ENCODE results near the gene KRTAP10-2. TPM values are rescaled to one million over a fixed set of nuclear protein-coding genes. Genes with fewer than 3 reads are reported as not detected.

The KRTAP10-2 gene
- total RNA-seq, 4 donors from 2014 or later: not detected

GRCh38 chr21:44548922-44549321 is 2.4 kb downstream of the KRTAP10-2 start:
- DNase-seq: no peak

DNA sequence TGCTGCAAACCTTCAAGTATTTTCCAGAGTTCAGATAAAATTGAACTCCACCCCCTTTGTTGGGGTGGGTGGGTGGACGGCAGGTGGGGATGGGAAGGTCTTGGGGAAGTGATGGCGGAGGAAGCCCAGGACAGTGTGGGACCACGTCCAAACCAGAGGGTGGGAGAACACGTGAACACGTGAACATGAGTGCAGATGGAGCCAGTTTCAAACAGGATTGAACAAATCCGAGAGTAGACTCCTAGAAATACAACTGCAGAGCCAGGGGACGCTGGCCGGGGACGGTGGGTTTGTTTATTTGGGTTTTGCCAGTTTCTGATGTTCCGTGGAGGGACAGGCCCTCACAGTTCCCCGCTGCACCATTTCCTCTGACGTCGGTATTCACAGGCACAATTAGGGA is 2.9 kb downstream of the KRTAP10-2 start:
- intact Hi-C loops (cut with DNase I): no loop called here
- Histone ChIP-seq H3K4me3 (replicated peaks in 1 of 3) (no peak overlapping the region), H3K9me3 (no peaks in the 10 kb centered on the region), H3K36me3 (no peaks in the 10 kb centered on the region), H3K4me1 (no peaks in the 10 kb centered on the region), H3K27ac (no peak overlapping the region), H3K27me3 (no peaks in the 10 kb centered on the region)
- TF ChIP-seq, protein P1, sequence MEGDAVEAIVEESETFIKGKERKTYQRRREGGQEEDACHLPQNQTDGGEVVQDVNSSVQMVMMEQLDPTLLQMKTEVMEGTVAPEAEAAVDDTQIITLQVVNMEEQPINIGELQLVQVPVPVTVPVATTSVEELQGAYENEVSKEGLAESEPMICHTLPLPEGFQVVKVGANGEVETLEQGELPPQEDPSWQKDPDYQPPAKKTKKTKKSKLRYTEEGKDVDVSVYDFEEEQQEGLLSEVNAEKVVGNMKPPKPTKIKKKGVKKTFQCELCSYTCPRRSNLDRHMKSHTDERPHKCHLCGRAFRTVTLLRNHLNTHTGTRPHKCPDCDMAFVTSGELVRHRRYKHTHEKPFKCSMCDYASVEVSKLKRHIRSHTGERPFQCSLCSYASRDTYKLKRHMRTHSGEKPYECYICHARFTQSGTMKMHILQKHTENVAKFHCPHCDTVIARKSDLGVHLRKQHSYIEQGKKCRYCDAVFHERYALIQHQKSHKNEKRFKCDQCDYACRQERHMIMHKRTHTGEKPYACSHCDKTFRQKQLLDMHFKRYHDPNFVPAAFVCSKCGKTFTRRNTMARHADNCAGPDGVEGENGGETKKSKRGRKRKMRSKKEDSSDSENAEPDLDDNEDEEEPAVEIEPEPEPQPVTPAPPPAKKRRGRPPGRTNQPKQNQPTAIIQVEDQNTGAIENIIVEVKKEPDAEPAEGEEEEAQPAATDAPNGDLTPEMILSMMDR (IDR thresholded peaks at IDR 0.05): no peak
- no peak for TF ChIP-seq POLR2A (IDR thresholded peaks at IDR 0.05)
- no peak for DNase-seq
- 54 to 69% methylated on average over 13 of the region's 13 CpGs for WGBS, 2 donors

More at GRCh38 chr21:44548922-44549321, 2.4 kb downstream of the KRTAP10-2 start:
- 32 to 37% methylated on average over 14 of the region's 14 CpGs for WGBS, 2 donors
- TF ChIP-seq, protein P1 (IDR thresholded peaks at IDR 0.05): no peak
- Histone ChIP-seq H3K27ac (no peak overlapping the region), H3K9me3 (no peaks in the 10 kb centered on the region), H3K4me3 (replicated peaks in 1 of 3) (no peak overlapping the region), H3K36me3 (no peaks in the 10 kb centered on the region), H3K27me3 (no peaks in the 10 kb centered on the region), H3K4me1 (no peaks in the 10 kb centered on the region)
- intact Hi-C loops (cut with DNase I): no loop called here

GRCh38 chr21:44547656-44548331 is 3.5 kb downstream of the KRTAP10-2 start:
- H3K27me3 ChIP-seq: no peaks in the 10 kb centered on the region
- intact Hi-C loops (cut with DNase I): no loop called here
- H3K36me3 ChIP-seq: no peaks in the 10 kb centered on the region
- H3K27ac ChIP-seq: no peak overlapping the region
- H3K4me3 ChIP-seq (replicated peaks in 1 of 3): no peak overlapping the region
- DNase-seq: no peak
- WGBS, 2 donors: 73 to 74% methylated on average over 5 of the region's 5 CpGs
- no peaks in the 10 kb centered on the region for H3K4me1 ChIP-seq
- no peaks in the 10 kb centered on the region for H3K9me3 ChIP-seq
- TF ChIP-seq, protein P1 (IDR thresholded peaks at IDR 0.05): no peak
- no peak for TF ChIP-seq POLR2A (IDR thresholded peaks at IDR 0.05)

GRCh38 chr21:44544566-44544965 is 6.7 kb downstream of the KRTAP10-2 start:
- Histone ChIP-seq H3K4me3 (replicated peaks in 1 of 3) (no peak overlapping the region), H3K27ac (no peak overlapping the region), H3K9me3 (no peaks in the 10 kb centered on the region), H3K36me3 (no peaks in the 10 kb centered on the region), H3K4me1 (no peaks in the 10 kb centered on the region), H3K27me3 (no peaks in the 10 kb centered on the region)
- intact Hi-C loops (cut with DNase I): no loop called here
- TF ChIP-seq POLR2A (IDR thresholded peaks at IDR 0.05): no peak
- TF ChIP-seq, protein P1 (IDR thresholded peaks at IDR 0.05): no peak
- DNase-seq: no peak
- WGBS, 2 donors: 75 to 85% methylated on average over 3 of the region's 3 CpGs

GRCh38 chr21:44542716-44543115 is 8.6 kb downstream of the KRTAP10-2 start:
- Histone ChIP-seq H3K4me1 (no peaks in the 10 kb centered on the region), H3K36me3 (no peaks in the 10 kb centered on the region), H3K27ac (no peak overlapping the region), H3K27me3 (no peaks in the 10 kb centered on the region), H3K4me3 (replicated peaks in 1 of 3) (no peak overlapping the region), H3K9me3 (no peaks in the 10 kb centered on the region)
- no peak for TF ChIP-seq POLR2A (IDR thresholded peaks at IDR 0.05)
- DNase-seq: no peak
- intact Hi-C loops (cut with DNase I): no loop called here
- 81 to 92% methylated on average over 1 of the region's 1 CpG for WGBS, 2 donors
